Amniotic epithelial cell (primary cell): ENCODE measurements around the gene ANXA5.
A peak's percentile ranks its signal among the peaks of the same experiment; 100 is the strongest.

Source experiments
- DNase-seq: peaks from one replicate; pipeline ENCODE4 v3.0.0-alpha.2; 2010; ENCODE audit warnings: low read depth

ANXA5 gene

GRCh38 chr4:121712001-121712651 lies 15.3 kb upstream of the ANXA5 start:
- DNase-seq: peak; percentile 43

GRCh38 chr4:121711263-121712000 lies 14.7 kb upstream of the ANXA5 start:
- peak; percentile 90 for DNase-seq

DNA sequence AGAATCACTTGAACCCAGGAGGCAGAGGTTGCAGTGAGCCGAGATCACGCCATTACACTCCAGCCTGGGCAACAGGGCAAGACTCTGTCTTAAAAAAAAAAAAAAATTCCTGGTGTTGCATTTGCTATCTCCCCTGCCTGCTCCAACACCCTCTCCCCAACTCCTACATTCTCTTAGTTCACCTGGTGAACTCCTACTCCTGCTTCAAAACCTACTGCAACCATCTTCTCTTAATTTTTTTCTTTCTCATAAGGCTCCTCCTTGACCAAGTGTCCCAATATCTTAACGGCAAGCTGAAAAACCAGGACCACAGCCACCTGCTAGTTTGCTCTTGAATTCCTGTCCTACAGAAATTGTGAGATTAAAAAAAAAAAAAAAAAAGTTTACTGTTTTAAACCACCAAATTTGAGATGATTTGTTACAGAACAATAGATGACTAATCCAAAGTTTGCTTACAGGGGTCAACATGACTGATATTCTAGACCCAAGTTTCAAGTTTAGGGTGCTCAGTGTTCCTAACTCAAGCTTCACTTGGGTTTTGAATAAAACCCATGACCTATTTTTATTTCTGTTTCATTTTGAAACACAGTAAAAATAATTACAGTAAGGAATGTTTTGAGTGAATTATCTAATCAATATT lies 13.1 kb upstream of the ANXA5 start:
- no peak for DNase-seq

GRCh38 chr4:121707344-121707743 lies 10.6 kb upstream of the ANXA5 start:
- DNase-seq: no peak

GRCh38 chr4:121706595-121707021 lies 9.8 kb upstream of the ANXA5 start:
- DNase-seq: peak; percentile 91

DNA sequence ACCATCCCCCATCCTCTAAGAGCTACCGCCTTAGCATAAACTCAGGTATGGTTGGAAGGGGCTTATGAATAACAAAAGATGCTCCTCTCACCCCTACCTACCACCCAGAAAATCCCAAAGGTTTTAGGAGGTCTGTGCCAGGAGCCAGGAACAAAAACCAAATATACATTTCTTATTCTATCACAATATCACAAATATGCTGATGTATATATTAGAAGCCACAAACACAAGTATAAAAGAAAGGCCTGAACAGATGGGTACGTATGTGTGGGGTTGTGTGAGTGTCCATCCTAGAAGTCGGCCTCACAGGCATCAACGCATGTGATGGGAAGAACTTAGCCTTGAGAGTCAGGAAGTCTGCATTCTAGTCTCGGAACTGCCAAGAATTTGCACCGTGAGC lies 8.7 kb upstream of the ANXA5 start:
- no peak for DNase-seq

DNA sequence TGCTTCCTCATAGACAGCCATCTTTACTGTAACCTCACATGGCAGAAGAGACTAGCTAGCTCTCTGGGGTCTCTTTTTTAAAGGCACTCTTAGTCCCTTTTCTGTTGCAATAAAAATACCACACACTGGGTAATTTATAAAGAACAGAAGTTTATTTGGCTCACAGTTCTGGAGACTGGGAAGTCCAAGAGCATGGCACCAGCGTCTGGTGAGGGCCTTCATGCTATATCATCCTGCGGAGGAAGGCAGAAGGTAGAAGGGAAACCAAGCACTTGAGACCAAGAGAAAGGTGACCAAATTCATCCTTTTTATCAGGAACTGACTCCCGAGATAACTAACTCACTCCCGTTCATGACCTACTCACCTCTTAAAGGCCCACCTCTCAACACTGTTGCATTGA lies 5.4 kb upstream of the ANXA5 start:
- no peak for DNase-seq

DNA sequence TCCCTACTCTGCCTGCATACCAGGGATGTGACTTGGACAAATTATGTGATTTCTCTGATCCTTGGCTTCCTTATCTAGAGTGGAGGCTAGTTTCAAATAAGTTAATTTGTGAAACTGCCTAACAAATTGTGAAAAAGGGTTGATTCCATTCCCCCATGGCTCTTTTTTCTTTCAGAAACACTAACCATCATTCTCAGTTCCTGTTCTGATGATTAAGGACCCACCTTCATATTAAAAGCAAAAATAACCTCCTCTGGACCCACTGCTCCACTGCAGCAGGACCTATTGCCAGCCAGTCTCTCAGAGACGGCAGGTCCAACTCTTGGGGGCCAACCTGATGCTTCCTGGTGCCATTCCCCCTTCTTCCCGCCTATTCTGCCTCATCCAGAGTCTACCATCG lies 4.5 kb upstream of the ANXA5 start:
- DNase-seq: no peak

DNA sequence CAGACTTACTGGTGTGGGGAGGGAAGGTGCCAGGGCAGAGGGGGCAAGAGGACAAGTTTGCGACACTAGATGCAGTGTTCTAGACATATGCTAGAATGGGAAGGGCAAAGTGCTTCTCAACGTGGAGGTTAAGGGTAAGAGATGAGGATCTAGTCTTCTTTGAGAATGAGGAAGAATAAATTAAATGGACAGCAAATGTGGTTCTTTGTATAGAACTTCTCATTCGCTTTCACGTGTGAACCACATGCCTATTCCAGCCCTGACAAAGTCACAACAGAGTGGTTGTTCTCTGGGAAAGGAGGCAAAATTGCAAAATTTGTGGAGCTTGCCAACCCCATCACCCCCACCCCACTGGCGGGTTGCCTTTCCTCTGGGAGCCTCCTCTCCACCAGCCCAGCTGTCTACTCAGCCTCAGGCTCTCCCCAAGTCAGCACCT lies 1.5 kb upstream of the ANXA5 start:
- no peak for DNase-seq

DNA sequence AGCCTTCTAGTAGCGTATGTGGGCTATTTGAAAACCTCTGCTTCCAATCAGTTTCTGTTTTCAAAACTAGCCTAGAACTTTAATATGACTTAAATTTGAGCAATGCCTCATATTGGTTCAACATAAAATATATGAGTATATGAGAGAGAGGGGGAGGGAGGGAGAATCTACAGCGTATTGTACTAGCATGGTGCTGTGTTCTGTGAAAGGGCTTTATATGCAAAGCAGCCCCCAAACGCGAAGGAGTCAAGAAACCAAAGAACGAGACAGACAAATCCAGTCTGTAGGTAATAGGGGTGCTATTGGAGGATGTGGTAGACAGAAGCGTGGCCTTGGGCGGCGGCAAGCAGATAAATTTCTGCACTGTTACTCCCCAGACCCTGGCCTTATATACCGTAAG lies 784 bp upstream of the ANXA5 start:
- DNase-seq: no peak

DNA sequence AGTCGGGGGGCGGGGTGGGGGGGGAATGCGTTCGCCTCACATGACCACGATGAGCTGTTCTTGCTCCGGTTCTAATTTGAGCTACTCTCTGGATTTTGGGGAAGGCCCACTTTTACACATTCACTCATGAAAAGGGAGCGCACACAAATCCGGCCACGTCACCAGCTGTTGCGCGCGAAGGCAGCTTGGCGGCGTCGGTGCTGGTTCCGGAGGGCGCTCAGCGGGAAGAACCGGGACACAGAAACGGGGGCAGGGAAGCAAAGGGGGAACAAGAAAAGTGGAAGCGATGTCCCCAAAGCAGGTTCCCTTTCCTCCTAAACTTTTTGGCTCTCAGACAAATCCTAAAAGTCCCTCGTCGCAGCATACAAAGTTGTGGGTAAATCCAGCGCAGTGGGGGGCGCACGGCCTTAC lies 605 bp downstream of the ANXA5 start:
- peak; percentile 73 for DNase-seq

GRCh38 chr4:121693886-121694285 lies 2.9 kb downstream of the ANXA5 start:
- DNase-seq: no peak

DNA sequence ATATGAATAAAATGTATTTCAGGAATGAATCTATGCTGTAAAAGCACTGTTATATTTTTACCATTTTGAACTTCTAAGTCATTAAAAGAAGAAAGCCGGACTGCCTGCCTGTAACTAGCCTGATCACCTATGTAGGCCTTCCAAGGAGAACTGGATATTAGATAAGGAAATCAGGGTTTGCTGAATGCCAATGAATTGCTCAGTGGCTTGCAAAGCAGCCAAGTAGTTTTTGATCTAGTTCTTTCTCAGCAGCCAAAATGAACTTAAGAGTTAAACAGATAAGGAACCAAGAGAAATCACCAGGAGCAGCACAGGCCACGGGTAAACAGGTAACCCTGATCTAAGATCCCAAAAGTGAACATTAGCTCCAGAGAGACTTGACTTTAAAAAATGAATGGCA lies 3.3 kb downstream of the ANXA5 start:
- DNase-seq: no peak

DNA sequence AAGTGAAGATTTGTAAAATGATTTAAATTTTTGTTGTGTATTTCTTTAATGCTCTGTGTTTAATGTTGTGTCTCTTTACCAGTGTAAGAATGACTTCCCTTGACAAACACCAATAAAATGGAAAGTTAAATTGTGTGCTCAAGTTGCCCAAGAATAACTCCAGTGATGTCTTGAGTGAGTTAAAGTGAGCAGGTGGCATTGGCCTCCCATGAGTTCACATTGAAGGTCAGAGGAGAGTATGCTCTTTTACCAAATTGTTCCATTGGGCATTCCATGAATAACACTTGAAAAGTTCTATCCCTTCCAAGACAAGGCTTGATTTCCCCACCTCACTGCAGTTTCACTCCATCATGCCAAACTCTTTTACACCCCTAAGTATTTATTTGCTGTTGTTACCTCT lies 4.5 kb downstream of the ANXA5 start:
- no peak for DNase-seq

GRCh38 chr4:121690001-121690400 lies 6.8 kb downstream of the ANXA5 start:
- DNase-seq: peak; percentile 86

DNA sequence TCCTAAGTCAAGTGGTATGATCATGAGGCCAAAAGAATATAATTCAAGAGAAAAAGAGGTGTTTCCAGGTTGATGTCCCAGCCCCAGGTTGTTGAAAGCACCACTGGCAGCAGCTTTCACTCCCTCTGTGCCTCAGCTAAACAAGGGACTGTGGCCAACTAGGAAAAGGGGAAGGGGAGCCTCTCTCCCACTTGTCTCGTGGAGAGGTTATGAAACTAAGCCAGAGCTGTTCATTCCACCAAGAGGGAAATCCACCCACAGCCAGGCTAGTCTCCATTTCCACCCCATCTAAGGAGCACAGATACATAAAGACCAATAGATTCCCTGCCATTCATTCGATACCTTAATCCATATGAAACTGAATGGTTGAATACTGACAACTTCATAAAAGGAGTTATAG lies 8.1 kb downstream of the ANXA5 start:
- no peak for DNase-seq

DNA sequence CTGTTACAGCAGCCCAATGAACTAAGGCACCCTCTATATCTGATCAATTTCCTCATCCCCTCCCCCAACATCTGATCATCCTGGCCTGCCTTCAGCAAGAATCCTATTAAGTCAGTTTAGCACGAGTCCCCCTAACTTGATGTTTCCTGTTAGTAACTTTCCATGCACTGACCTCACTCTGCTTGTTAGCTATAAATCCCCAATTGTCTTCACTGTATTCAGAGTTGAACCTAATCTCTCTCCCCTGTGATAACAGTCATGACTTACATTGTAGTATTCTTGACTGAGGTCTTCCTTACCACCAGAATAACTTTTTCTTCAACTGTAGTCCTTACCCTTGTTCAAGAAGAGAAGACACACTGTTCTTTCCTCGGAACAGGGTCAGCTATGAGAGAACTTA lies 8.5 kb downstream of the ANXA5 start:
- peak; percentile 54 for DNase-seq

GRCh38 chr4:121686255-121686654 lies 10.5 kb downstream of the ANXA5 start:
- peak; percentile 38 for DNase-seq

DNA sequence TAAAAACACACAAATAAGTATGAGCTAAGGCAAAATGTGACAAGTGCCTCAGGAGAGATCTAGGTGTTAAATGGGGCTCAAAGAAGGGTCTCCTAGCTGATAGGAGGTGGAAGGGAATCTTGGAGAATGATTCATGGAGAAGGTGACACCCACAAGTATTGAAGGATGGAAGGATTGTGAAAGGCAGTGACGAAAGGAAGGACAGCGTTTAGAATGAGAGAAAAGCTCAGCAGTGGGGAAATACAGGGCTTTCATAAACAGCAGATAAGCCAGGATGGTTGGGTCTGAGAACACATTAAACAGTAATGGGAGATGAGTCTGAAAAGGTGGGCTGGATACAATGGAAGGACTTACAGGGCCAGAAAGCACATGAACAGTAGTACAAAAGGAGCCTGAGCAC lies 11.5 kb downstream of the ANXA5 start:
- DNase-seq: peak; percentile 93

DNA sequence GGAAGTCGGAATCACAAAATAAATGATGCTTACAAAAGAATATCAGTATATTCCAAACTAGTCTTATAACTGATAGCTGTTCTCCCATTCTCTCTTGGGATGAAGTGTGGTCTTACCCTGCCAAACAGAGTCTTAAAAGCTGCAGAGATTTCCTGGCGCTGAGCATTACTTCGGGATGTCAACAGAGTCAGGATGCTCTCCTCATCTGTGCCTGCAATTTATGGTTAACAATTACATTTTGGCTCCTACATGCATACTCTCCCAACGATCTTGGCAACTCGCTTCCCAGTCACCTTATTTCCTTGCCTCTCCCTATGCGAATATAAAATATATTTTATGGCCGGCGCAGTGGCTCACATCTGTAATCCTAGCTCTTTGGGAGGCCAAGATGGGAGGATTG lies 12.2 kb downstream of the ANXA5 start:
- DNase-seq: no peak

DNA sequence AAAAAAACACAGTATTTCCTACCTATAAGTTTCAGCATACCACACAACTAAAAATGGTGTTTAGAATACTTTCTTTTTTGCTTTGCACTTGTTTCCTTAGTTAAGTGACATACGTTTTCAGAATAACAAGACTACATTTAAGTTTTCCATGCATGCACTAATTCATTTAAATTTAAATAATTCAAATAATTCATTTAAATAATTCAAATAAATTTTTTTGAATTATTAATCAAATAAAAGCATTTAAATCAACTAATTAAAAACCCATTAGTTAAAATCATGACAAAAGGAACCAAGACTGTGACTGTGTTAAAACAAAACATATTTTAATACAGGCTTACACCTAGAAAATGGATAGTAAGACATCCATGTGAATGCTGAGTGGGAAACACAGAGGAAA lies 12.8 kb downstream of the ANXA5 start:
- DNase-seq: no peak

- no peak for DNase-seq
Observed at GRCh38 chr4:121680571-121680970, 16.2 kb downstream of the ANXA5 start.

- DNase-seq: no peak
Observed at GRCh38 chr4:121679951-121680350, 16.8 kb downstream of the ANXA5 start.
